ENCODE data around the gene VSIR.

DNA sequence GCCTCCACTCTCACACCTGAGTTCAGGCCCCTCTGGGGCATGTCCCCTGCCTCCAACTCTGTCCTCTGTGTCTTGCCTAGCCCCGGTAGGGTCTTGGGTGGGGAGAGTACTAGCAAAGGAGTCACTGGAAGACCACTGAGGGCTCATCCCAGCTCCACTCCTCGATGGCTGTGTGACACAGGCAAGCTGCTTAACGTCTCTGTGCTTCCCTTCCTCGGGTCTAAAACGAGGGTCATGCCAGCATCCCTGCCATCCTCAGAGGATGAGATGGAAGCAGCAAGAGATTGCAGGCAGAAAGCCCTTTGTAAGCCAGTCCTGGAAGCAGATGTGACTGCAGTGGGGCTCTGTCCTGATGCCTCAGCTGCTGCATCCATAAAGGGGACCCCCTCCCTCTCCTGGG lies 38.5 kb downstream of the VSIR start:
- TF ChIP-seq, protein P1, sequence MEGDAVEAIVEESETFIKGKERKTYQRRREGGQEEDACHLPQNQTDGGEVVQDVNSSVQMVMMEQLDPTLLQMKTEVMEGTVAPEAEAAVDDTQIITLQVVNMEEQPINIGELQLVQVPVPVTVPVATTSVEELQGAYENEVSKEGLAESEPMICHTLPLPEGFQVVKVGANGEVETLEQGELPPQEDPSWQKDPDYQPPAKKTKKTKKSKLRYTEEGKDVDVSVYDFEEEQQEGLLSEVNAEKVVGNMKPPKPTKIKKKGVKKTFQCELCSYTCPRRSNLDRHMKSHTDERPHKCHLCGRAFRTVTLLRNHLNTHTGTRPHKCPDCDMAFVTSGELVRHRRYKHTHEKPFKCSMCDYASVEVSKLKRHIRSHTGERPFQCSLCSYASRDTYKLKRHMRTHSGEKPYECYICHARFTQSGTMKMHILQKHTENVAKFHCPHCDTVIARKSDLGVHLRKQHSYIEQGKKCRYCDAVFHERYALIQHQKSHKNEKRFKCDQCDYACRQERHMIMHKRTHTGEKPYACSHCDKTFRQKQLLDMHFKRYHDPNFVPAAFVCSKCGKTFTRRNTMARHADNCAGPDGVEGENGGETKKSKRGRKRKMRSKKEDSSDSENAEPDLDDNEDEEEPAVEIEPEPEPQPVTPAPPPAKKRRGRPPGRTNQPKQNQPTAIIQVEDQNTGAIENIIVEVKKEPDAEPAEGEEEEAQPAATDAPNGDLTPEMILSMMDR (IDR thresholded peaks at IDR 0.05) = no peak
- no peak for TF ChIP-seq POLR2A (IDR thresholded peaks at IDR 0.05)
